HL-60/S4 treated with retinoic acid at 250 ng/mL for 4 days and 3 days (cell line): ENCODE measurements around the gene HTD2.

ENCODE experiments used
- in situ Hi-C: fragments of 300-500 bp; cut with MboI; formaldehyde crosslinking; loops from 2 replicates; pipeline ENCODE4 v1.7.0; 2022; ENCODE audit warnings: low sequenced_read_pairs

Gene HTD2

DNA sequence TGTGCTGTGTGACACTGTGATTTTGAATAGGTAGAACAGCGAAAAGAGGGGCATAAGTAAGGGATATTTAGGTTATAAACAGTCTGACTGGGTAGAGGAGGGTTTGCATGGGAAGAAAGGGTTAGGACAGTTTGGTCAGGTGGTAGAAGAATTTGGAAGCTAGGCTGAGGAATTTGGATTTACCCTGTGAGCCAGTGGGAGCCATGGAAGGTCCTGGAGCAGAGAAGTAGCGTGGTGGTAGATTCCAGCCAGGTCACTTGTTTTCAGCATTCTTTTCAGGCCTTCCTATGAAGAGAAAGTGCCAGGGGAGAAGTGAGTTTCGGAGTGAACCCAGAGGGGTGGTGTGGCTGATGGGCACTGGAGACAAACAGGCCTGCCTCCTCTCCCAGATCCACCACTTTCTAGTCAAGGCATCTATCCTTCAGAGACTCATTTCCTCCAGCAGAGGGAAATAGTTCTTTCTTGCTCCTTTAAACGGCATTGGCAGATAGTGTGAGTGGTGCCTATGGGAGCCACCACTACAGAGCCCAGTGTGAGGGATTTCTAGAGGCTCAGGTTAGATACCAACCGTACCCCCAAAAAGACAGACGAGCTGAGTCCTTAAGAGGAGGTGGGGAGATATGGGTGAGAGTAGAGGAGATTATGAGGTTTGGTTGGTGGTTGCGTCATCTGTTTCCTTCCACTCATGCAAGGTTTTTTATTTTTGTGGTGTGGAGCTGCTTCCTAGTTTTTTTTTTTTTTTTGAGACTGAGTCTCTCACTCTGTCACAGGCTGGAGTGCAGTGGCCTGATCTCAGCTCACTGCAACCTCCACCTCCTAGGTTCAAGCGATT is 47.6 kb downstream of the HTD2 start:
- in situ Hi-C loops = no loop called here

DNA sequence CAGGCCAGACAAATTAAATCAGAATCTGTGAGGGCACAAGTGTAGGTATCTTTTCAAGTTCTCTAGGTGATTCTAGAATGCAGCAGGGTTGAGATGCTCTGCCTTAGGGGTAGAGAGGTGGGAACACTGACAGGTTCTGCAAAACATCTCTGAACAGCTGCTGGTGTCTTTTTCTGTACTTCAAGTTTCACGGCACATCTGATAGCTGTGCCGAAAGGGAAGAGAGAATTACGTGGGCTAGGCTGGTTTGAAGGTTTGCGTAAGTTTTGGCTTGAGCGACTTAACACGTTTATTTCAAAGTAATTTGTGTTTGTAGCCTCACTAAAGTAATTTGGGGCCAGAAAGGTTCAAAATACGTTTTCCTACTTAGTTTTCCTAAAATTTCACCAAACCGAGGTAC is 48.9 kb downstream of the HTD2 start:
- in situ Hi-C loops = no loop called here

DNA sequence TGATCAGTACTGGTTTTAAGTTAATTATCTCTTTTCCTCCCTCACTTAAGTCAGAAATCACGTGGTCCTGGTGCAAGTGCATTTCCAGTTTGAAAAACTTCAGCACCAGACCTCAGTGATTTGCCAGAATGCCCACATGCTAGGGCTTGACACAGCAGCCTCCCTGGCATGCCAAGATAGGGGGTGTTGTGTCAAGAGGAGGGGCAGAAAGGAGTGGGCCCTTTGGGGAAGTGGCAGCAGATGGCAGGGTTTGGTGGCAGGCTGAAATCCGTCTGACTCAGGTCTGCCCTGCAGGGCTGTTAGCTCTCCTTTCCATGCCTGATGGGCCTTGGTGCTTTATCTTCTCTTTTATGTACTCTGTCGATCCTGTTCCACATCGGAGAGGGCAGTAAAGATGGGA is 49.7 kb downstream of the HTD2 start:
- in situ Hi-C loops = no loop called here

DNA sequence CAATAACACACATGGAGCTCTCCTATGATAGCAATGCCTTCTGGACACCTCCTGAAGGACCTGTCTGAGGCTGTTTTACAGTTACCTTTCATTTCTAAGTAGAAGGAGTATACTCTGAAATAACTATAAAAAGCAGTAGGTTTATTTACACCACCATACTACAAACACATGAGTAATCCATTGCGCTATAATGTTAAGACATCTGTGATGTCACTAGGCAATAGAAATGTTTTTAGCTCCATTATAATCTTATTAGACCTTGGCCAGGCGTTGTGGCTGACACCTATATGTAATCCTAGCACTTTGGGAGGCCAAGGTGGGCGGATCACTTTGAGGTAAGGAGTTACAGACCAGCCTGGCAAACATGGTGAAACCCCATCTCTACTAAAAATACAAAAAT is 51.1 kb downstream of the HTD2 start:
- in situ Hi-C loops = no loop called here

DNA sequence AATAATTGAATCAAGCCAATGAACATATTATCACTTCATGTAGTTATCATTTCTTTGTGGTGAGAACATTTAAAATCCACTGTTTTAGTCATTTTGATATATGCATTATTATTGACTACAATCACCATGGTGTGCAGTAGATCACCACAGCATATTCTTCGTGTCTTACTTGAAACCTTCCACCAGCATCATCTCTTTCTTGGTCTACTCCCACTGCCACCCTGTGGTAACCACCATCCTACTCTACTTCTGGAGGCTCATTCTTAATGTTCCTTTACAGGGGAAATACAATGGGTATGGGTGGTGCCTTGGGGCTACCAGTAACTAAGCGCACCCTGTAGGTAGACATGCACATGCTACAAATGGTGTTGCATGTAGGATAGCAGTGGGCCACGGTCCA is 51.8 kb downstream of the HTD2 start:
- in situ Hi-C loops = no loop called here

DNA sequence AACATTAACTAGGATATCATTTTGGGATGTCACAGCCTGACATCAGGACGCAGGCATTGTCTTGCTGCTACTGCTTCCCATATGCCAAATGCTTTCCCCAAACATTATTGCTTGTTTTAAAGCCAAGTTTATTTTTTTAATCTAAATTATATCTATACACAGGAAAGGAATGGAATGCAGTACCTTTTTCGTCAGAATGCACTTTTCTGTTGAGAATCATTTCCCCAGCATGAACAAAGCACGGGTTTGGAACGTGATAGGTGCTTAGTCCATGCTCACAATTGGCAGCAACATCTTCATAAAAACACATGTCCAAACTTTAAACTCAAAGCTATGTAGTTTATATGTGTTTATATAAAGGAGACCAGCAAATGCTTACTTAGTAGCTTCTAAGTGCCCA is 52.5 kb downstream of the HTD2 start:
- in situ Hi-C loops = no loop called here

DNA sequence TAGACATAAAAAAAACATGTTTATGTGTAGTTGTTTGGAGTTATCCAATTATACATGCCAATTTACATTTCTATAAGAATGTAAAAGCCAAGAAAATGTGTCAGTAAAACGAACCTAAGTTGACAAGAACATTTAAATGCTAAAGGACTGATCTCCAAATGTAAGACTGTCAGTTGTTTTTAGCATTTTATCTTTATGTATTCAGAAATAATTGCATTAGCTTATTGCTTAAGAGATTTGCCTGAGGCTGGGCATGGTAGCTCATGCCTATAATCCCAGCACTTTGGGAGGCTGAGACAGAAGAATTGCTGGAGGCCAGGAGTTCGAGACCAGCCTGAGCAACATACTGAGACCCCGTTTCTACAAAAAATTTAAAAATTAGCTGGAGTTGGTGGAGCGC is 53.3 kb downstream of the HTD2 start:
- in situ Hi-C loops = no loop called here

DNA sequence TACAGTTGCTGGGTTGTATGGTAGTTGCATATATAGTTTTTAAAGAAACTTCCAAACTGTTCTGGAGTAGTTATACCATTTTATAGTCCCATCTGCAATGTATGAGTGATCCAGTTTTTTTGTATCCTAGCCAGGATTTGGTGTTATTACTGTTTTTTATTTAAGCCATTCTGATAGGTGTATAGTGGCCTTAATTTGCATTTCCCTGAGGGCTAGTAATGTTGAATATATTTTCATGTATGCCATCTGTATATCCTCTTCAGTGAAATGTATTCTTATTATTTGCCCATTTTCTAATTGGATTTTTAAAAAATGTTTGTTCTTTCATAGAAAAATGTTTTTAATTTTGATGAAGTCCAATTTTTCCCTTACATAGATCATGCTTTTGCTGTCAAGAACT is 55.5 kb downstream of the HTD2 start:
- in situ Hi-C loops = no loop called here

DNA sequence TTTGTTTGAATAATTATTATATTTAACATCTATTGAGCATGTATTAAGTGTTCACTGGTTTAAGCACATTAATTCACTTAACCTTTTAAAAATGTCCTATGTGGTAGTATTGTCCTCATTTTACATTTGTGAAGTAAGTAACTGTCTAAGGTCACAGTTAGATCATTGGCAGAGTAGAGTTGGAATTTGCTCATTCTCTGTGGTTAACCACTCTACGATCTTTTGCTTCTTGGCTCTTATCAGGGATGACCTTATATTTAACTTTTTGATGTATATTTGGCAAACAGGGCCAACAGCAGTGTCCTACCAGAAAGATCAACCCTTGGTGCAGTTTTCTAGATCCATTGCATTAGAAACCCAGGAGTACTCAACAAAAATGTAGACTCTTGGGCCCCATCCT is 60.4 kb downstream of the HTD2 start:
- in situ Hi-C loops = no loop called here

DNA sequence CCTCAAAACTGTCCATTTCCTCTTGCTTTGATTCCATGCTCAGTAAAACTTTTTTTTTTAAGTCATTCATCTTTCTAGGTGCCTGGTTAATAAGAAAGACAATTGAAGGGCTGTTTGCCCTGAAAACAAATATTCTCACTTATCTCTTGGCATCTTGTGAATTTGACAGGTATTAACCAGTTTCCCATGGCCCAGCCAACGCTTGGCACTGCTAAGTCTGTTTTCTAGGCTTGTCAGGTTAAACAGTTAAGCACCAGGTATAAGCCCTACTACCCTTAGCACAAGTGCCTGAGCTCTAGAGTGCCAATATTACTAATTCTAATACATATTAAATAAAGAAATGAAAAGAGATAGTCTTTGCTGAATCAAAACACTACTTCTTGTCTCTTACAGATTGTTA is 62.7 kb downstream of the HTD2 start:
- in situ Hi-C loops = no loop called here
